Astrocyte (in vitro differentiated cells and primary cell): ENCODE measurements around the gene CCDC14.
"Not testable (repeated sequence)": the region's sequence is repeated elsewhere in the genome, so short reads cannot be mapped to it uniquely, and the experiment has no call there.

Source experiments
- EZH2 ChIP-seq: IDR thresholded peaks from 2 replicates; pipeline ENCODE4 v1.6.1; 2012; ENCODE audit warnings: mild to moderate bottlenecking, low read length, inconsistent platforms; ENCODE audit not compliant: insufficient read depth
- TF ChIP-seq, protein P1 (sequence below): IDR thresholded peaks from 2 replicates; pipeline ENCODE4 v1.5.1; 2011; ENCODE audit warnings: low read depth, mild to moderate bottlenecking, inconsistent platforms, low read length, moderate library complexity; ENCODE audit not compliant: insufficient read depth

DNA sequence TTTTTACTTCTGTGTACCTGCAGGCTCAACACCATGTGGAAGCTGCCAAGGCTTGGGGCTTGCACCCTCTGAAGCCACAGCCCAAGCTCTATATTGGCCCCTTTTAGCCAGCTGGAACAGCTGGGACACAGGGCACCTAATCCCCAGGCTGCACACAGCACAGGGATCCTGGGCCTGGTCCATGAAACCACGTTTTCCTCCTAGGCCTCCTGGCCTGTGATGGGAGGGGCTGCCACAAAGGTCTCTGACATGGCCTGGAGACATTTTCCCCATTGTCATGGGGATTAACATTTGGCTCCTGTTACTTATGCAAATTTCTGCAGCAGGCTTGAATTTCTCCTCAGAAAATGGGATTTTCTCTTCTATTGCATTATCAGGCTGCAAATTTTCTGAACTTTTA, 70.0 kb downstream of the CCDC14 start:
- TF ChIP-seq, protein P1, sequence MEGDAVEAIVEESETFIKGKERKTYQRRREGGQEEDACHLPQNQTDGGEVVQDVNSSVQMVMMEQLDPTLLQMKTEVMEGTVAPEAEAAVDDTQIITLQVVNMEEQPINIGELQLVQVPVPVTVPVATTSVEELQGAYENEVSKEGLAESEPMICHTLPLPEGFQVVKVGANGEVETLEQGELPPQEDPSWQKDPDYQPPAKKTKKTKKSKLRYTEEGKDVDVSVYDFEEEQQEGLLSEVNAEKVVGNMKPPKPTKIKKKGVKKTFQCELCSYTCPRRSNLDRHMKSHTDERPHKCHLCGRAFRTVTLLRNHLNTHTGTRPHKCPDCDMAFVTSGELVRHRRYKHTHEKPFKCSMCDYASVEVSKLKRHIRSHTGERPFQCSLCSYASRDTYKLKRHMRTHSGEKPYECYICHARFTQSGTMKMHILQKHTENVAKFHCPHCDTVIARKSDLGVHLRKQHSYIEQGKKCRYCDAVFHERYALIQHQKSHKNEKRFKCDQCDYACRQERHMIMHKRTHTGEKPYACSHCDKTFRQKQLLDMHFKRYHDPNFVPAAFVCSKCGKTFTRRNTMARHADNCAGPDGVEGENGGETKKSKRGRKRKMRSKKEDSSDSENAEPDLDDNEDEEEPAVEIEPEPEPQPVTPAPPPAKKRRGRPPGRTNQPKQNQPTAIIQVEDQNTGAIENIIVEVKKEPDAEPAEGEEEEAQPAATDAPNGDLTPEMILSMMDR = not testable (repeated sequence)
- not testable (repeated sequence) for TF ChIP-seq EZH2
